NCI-H446 treated with DMSO at 0.1 percent for 48 hours (cell line): ENCODE results near the gene FOSB.
"Not testable (repeated sequence)": the region's sequence is repeated elsewhere in the genome, so short reads cannot be mapped to it uniquely, and the experiment has no call there.

Experiments
- DNase-seq: peaks from one replicate; lab custom pipeline; 2025; lab: John Stamatoyannopoulos, UW

FOSB gene

DNA sequence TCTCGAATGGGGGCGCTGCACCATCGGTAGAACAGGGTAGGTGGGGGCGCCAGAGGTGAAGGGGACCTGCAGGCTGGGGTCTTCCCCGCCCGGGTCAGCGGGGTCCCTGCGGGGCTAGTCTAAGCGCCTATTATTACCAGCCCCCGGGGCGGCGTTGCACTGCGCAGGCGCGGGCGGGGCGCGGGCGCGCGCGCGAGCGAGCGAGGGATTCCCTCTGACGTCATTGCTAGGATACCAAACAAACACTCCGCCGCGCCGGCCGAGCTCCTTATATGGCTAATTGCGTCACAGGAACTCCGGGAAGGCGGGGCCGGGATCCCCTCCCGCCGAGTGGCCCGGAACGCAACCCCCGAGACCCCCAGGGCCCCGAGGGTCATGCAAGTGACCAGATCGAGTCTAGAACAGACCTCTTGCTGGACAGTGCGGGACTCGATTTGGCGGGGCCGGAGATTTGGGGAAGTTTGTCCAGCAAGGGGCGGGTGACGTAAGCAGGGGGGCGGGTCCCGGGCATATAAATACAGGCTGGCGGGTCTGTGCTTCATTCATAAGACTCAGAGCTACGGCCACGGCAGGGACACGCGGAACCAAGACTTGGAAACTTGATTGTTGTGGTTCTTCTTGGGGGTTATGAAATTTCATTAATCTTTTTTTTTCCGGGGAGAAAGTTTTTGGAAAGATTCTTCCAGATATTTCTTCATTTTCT, at the start of gene FOSB:
FOSB (plus strand) TSS at position 541 of the 703 bp plus-strand sequence. CDS start 591 bp downstream, outside the sequence.
- DNase-seq = peak; percentile 93

DNA sequence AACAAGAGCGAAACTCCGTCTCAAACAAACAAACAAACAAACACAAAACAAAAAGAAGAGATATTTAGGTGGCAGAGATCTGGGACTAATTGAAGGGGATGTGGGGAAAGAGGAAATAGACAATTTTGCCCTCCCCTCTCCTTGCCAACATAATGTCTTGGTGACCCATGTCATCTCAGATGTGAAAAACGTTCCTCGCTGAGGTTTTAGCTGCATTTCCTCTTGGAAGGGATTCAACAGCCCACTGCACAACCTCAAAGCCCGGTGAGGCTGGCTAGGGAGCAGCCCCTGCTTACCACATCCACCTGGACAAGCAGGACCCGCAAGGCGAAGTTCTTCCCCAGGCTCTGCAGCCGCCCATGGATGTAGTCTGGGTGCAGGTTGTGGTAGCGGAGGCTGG, 49.0 kb upstream of the FOSB start:
- DNase-seq = no peak

DNA sequence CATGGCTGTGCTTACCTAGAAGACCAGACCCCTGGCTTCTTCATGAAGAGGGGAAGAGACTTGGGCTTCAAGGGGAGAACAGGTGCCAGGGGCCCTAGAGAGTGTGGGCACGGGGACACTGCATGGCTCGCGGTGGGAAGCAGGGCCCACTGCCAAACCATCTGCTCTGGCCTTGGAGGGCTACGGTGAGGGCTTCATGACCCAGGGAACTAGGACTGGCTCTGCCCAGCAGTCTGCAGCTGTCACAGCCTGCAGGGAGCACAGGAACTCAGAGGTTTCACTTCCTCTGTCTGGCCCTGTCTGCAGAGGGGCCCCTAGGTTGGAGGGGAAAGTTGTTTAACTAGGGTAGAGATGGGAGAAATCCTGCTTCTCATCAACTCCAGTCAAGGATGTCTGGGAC, 48.4 kb upstream of the FOSB start:
- DNase-seq = no peak

DNA sequence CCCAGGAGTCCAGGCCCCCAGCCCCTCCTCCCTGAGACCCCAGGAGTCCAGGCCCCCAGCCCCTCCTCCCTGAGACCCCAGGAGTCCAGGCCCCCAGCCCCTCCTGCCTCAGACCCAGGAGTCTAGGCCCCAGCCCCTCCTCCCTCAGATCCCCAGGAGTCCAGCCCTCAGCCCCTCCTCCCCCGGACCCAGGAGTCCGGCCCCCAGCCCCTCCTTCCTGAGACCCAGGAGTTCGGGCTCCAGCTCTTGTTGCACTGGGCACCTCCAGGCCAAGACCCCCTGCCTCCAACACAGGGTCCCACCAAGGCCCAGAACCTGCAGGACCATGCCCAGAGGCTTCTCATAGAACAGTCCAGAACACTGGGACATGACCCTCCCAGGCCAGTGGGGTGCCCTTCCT, 47.9 kb upstream of the FOSB start:
- no peak for DNase-seq

DNA sequence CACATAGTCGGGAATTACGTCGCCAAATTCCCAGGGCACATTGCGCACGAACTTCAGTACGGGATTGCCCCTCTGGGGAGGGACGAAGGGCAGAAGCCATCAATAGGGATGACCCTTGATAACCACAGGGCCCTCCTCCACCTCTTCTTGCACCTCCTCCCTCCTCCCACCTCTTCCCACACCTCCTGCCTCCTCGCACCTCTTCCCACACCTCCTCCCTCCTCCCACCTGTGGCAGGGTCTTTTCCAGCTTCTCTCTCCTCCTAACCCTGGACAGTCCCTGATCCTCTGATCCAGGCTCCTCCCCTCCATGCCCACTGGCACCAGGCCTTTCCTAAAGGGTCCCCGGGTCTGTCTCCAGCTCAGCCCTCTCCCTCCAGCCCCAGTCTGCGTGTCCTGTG, 47.4 kb upstream of the FOSB start:
- no peak for DNase-seq

DNA sequence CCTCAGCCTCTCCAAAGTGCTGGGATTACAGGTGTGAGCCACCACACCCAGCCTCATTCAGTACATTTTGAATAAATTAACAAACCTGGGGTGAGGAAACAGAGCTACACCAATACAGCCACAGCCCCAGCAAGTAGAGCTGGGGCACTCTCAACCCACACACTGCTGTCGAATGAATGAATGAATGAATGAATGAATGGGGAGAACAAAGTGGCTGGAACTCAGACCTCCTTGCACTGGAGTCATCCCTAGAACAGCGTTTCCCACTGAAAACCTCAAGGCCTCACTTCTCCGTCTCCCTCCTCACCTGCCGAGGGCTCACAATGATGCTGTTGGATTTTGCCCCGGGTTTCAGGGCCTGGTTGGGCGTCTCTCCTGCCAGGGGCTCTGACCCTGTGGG, 46.9 kb upstream of the FOSB start:
- DNase-seq = no peak

DNA sequence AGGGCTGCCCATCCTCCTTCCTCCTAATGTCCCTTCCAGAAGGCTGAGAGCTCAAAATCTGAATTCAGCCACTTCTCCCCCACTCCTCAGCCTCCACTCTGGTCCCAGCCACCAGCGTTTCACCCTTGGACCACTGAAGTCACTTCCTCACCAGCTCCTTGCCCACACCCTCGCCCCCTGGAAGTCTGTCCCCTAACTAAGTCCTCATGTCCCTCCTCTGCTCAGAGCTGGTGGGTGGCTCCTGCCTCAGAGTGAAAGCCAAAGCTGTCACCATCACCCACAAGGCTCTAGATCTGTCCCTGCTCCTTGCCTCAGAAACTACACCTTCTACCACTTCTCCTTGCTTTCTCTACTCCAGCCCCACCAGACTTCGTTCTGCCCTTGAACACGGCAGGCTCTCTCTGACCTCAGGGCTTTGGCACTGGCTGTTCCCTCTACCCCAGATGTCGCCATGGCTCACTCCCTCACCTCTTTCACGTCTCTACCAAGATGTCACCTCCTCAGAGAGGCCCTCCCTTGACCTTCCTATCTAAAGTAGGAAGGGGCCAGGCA, 45.8 kb upstream of the FOSB start:
- no peak for DNase-seq

DNA sequence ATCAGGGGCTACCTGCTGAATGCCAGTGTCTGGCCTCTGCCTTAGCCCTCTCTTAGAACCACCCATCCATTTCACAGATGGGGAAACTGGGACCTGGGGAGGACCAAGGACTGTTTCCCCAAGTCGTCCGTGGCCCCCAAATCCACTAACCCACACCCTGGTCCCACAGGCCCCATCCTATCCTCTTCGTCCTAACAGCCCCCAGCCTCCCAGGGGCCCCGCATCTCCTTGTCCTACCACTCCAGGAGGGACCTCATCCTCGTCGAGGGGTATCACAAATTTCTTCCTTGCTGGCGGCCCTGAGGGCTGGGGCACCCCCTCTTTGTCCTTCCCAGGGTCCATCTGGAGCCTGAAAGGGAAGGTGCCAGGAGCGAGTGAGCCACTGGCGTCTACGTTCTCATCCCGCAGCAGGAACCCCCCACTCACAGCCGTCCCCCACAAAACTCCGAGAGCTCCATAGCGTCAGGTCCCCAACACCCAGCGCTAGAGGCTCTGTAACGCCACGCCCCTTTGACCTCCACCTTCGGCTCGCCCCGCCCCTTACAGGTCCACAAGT, 44.7 kb upstream of the FOSB start:
- no peak for DNase-seq

DNA sequence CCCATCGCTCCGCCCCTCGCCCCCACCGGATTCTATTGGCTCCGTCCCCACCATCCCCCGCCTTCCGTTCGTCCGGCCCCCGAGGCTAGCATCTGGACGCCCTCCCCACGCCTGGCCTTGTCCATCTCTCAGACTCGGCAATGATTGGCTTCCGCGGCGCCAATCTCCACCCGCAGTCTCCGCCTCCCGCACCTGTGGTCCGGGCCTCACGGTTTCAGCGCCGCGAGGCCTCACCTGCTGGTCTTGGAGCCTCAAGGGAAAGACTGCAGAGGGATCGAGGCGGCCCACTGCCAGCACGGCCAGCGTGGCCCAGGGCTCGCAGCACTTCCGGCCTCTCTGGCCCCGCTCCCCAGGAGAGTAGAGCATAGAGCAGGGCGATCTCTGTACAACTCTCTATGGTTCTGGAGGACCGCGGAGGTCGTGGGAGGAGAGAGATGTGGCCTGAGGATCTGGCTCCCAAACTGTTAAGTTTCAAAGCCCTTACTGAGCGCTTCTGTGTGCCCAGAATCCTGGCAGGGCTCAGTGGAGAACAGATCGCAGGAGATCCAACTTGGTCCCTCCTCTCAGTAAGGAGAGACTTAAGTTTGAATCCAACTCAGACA, 44.1 kb upstream of the FOSB start, which contains the start of gene ERCC1:
ERCC1 (minus strand) TSS at position 329 of the 602 bp plus-strand sequence. CDS start 543 bp downstream, outside the sequence.
- peak; percentile 90 for DNase-seq

DNA sequence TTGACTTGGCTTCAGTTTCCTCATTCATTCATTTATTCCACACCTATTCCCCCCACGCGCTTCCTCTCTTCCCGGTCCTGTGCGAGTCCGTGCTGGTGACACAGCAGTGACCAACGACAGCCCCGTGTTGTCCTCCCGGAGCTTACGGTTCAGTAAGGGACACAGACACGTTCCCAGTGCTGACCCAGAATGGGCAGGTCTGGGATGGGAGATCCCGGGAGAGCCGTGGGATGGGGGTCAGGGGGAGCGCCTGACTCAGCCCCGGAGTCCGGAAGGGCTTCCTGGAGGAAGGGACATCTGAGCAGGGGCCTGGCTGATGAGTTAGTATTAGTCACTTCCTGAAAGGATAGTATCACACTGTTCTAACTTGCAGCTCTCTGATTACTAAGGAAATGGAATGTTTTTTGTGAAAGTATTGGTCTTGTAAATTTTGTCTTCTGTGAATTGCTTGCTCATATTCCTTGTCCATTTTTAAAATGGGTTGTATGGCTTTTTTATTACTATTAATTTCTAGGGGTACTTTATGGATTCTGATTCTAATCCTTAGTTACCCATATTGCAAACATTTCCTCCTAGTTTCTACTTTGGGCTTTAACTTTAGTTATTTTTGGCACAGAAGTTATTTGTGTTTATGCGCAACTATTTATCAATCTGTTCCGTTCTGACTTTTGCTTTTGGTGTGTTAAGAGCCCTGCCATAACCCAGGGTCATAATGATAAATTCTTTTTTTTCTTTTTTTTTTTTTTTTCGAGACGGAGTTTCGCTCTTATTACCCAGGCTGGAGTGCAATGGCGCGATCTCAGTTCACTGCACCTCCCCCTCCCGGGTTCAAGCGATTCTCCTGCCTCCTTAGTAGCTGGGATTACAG, 43.4 kb upstream of the FOSB start:
- no peak for DNase-seq

DNA sequence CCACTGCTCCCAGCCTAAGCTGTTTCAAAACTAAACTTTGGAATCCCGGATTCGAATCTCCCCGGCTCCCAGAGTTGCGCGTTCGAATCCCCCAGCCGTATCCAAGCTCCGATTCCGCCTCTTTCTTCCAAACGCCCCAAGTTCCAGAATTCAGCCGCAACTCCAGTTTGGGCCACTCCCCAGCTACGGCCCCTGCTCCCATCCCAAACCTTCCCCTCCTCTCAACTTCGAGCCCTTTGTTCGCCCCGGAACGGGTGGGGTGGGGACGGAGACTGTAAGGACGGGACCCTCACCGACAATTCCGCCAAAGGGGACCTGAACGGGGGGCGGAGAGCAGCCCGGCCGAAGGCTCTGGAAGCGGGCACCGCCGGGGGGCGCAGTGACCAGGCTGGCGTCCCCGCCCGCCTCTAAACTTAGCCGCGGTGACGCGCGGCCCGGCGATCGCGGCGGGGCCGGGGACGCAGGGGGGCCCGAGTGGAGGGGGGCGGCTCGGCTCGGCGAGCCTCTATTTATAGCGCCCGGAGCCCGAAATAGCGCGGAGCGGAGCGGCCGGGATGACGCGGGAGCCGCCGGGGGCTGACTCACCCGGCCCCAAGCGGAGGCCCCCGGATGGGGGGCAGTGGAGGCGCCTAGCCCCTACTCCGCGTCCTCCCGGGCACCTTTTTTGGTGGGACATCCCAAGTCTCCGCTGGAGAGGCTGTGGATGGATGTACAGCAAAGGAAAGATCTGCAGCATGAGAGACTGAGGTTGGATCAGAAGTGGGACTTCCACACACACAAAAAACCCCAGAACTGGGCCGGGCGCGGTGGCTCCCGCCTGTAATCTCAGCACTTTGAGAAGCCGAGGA, 39.2 kb upstream of the FOSB start:
- DNase-seq = no peak

DNA sequence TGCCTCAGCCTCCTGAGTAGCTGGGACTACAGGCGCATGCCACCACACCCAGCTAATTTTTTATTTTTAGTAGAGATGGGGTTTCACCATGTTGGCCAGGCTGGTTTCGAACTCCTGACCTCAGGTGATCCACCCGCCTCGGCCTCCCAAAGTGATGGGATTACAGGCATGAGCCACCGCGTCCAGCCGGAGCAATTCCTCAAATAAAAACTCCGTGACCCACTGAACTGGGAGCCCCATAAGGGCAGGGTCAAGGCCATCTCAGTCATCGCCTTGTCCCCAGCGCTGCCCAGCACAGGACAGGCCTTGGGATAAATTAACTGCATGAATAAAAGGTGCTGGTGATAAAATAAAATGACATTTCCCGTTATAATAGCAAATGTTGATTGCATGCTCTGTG, 37.9 kb upstream of the FOSB start:
- DNase-seq = not testable (repeated sequence)

DNA sequence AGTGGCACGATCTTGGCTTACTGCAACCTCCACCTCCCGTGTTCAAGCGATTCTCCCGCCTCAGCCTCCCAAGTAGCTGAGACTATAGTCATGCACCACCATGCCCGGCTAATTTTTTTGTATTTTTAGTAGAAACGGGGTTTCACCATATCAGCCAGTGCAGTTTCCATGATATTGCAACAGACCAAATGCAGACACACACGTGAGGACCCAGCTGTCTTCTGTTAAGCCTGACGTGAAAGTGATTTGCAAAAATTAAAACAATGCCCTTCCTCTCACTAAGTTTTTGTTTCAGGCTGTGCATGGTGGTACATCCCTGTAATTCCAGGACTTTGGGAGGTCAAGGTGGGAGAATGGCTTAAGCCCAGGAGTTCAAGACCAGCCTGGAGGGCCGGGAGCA, 36.8 kb upstream of the FOSB start:
- DNase-seq = not testable (repeated sequence)

DNA sequence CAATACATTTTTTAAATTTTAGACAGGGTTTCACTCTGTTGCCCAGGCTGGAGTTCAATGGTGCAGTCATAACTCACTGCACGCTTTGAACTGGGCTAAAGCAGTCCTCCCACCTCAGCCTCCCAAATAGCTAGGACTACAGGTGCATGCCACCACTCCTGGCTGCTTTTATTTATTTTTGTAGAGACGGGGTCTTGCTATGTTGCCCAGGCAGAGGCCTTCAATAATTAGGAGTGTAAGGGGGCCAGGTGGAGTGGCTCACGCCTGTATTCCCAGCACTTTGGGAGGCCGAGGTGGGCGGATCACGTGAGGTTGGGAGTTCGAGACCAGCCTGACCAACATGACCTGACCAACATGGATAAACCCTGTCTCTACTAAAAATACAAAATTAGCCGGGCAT, 35.3 kb upstream of the FOSB start:
- not testable (repeated sequence) for DNase-seq

DNA sequence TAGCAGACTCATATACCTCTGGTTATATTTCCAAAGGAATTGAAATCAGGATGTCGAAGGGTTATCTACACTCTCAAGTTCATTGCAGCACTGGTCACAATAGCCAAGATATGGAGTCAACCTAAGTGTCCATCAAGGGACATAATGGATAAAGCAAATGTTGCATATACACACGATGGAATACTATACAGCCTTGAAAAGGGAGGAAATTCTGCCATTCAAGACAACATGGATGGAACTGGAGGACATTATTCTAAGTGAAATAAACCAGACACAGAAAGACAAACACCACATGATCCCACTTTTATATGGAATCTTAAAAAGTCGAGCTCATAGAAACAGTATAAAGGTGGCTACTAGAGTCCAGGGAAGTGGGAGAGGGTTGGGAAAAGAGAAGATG, 30.5 kb upstream of the FOSB start:
- DNase-seq = no peak

DNA sequence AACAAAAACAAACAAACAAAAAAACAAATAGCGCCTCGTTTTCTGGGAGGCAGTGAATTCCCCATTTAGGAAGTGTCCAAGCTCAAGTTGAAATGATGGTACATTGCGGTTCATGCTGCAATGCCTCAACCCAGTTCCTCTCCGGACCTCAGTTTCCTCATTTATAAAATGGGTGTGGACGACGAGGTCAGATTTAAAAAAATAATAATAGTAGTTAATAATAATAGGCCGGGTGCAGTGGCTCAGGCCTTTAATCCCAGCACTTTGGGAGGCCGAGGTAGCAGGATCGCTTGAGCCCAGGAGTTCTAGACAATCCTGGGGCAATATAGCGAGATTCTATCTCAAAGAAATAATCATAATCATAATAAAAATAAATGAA, 28.6 kb upstream of the FOSB start:
- DNase-seq = no peak

DNA sequence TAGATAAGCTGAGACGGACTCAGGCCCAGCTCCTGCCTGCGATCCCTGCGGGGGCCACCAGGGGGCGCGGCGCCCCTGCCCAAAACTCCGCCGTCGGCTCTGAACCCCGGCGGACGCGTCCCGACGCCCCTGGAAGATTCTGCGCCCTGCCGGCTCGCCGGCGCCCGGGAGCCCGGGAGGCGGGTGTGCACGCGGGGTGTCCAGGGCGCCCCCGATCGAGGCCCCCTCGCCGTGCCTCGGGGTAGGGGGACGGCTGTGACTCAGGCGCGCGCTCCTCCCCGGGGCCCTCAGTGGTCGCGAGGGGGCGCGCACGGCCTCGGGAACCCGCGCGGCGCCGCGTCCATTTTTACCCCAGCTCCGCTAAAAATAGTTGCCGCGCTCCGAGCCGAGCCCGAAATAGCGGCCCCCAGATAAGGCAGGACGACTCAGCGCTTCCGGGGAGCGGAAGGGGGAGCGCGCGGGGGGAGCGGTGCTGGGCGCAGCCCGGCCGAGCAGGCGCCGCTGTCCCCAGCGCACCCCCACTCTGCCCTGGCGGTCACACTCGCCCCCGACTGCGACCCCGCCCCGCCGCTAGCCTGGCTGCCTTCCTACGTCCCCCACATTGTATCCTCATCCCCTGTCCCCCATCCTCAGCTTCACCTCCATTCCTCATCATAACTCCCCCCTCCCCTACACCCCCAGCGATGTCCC, 28.1 kb upstream of the FOSB start:
- peak; percentile 20 for DNase-seq

DNA sequence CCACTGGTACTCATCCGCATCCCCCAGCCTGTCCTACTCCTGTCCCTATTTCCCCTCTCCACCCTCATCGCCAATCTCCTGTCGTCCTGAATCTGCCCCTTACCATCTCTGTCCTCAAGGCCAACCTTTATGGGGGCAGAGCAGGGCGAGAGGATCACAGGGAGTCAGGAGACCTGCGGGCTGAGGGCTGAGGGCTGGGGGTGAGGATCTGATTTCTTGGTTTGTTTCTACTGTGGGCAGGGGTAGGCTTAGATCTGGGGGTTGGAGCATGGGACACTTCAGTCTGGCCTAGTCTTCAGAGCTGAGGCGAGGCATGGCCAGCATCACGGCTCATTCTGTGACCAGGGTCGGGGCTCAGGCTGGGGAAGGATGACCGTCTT, 27.5 kb upstream of the FOSB start:
- DNase-seq = no peak

DNA sequence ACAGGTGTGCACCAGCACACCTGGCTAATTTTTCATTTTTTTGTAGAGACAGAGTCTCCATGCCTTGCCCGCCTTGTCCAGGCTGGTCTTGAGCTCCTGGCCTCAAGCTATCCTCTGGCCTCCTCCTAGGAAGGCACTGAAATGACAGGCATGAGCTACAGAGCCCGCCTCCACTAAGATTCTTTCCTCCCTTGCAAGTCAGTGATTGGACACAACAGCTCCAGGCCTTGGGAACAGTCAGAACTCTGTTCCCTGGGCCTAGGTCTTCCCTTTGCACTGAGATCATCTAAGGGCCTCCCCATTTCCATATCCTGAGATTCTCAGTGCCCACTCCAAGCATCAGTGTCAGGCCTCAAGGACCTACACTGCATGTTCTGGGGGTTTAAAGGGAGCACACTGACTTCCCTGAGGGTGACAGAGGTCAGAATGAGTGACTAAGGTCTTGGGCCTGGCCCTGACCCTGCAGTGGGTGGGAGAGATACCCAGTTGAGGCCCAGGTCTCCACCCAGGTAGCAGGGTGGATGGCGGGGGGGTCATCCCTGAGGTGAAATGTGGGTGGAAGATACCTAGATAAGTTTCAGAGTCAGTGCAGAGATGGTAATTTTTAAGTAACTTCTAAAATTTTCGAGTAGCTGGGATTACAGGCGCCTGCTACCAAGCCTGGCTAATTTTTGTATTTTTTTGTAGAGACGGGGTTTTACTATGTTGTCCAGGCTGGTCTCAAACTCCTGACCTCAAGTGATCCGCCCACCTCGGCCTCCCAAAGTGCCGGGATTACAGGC, 26.7 kb upstream of the FOSB start:
- peak; percentile 7 for DNase-seq

DNA sequence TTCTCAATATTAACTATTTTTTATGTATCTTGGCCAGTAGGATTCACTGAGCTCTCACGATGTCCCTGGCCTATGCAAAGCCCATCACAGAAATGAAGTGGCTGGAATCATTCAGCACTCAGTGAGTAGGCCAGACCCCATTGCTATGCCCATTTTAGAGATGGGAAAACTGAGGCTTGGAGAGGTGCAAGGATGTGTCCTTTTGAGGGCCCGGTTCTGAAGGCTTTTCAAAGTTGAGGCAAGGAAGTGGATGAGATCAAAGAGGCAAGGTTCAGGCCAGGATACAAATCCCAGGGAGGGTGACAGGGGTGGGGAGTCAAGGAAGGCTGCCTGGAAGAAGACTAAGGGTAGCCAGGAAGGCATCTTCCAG, 25.4 kb upstream of the FOSB start:
- no peak for DNase-seq
